K562 (cell line): ENCODE data around the gene VDR. TPM values are rescaled to one million over a fixed set of nuclear protein-coding genes. Genes with fewer than 3 reads are reported as not detected.
A peak's percentile ranks its signal among the peaks of the same experiment; 100 is the strongest.

Experiments used
- ATAC-seq: fragments of 200-7000 bp; cut with Tn5 transposase; 3 replicates; pipeline ENCODE4 v1.9.1; 2020; ENCODE audit warnings: moderate library complexity
- BruUV-seq: library from RNA; stranded (reverse); fragments of 400-500 nt; replicated peaks from 2 replicates; lab custom pipeline; 2021; lab: Mats Ljungman, UMichigan
- CTCF ChIA-PET: fragments of 300-600 bp; formaldehyde crosslinking; extraction: SDS; loops from one replicate; lab custom pipeline; 2021; ENCODE audit warnings: low intra/inter-chr PET ratio; lab: Yijun Ruan, JAX
- POLR2A ChIA-PET: fragments of 300-600, 350-650 bp; sonication (Branson Sonifier 250); formaldehyde crosslinking; extraction: SDS; loops from one replicate; lab custom pipeline; 2021; ENCODE audit warnings: antibody characterized with exemption, inconsistent platforms; lab: Yijun Ruan, JAX
- DNase-seq, 4 experiments: peaks; one replicate each; pipeline versions ENCODE4 v3.0.0 to v3.0.0-alpha.2; 2011 to 2018; ENCODE audit warnings: low spot score in 3 of 4, mixed read lengths in 3 of 4; ENCODE audit errors: extremely low read depth in 1 of 4
- FAIRE-seq: peaks from 2 replicates; lab custom pipeline; 2011; peaks lifted over from hg19 to GRCh38; lab: Jason Lieb, UNC
- H2AFZ ChIP-seq: 2 replicates; pipeline ENCODE4 v1.6.0; 2011; ENCODE audit warnings: low read depth, low read length, control low read depth, inconsistent platforms
- H3K27ac ChIP-seq: fragments of 200-600 bp; 3 replicates; pipeline ENCODE4 v1.8.0; 2011; ENCODE audit warnings: low read depth, mild to moderate bottlenecking, control low read depth, inconsistent platforms, low read length, moderate library complexity, mixed read lengths; ENCODE audit errors: extremely low read depth
- H3K27me3 ChIP-seq, 2 experiments: fragments of 300-600 bp in 1 of 2; 2 replicates in 1 of 2; 3 replicates in 1 of 2; pipeline versions ENCODE4 v1.6.0 to v1.8.0; 2011; ENCODE audit warnings: inconsistent platforms in 2 of 2, low read length in 2 of 2, mild to moderate bottlenecking in 1 of 2, mixed read lengths in 1 of 2, moderate library complexity in 1 of 2; ENCODE audit not compliant: control insufficient read depth in 2 of 2, insufficient read depth in 2 of 2
- H3K36me3 ChIP-seq: fragments of 300-600 bp; 3 replicates; pipeline ENCODE4 v1.8.0; 2011; ENCODE audit warnings: mild to moderate bottlenecking, low read length, inconsistent platforms; ENCODE audit not compliant: control insufficient read depth, insufficient read depth
- H3K4me1 ChIP-seq, 2 experiments: fragments of 200-600 bp in 1 of 2; replicated peaks in 1 of 2; 2 replicates in 1 of 2; 3 replicates in 1 of 2; pipeline versions ENCODE4 v1.5.1 to v1.8.0; 2011; ENCODE audit warnings: inconsistent platforms in 2 of 2, low read length in 2 of 2, mild to moderate bottlenecking in 1 of 2, mixed read lengths in 1 of 2, moderate library complexity in 1 of 2; ENCODE audit not compliant: control insufficient read depth in 2 of 2, insufficient read depth in 2 of 2
- H3K4me2 ChIP-seq: 2 replicates; pipeline ENCODE4 v1.6.1; 2011; ENCODE audit warnings: low read length, control low read depth, inconsistent platforms, mixed read lengths; ENCODE audit not compliant: insufficient read depth
- H3K4me3 ChIP-seq: fragments of 200-600 bp; sonication (generic), shearing (Covaris generic); 2 replicates; pipeline ENCODE4 v1.5.1; 2016; ENCODE audit warnings: control low read depth, inconsistent platforms
- H3K79me2 ChIP-seq: fragments of 200-600 bp; 3 replicates; pipeline ENCODE4 v1.8.0; 2011; ENCODE audit warnings: low read length, inconsistent platforms; ENCODE audit not compliant: control insufficient read depth, insufficient read depth
- H3K9ac ChIP-seq, 2 experiments: 2 replicates each; pipeline versions ENCODE4 v1.6.0 to v1.6.1; 2011; ENCODE audit warnings: low read depth in 2 of 2, low read length in 2 of 2, control low read depth in 1 of 2, inconsistent platforms in 1 of 2, mild to moderate bottlenecking in 1 of 2, mixed read lengths in 1 of 2; ENCODE audit not compliant: insufficient read depth in 1 of 2
- H3K9me1 ChIP-seq: one replicate; pipeline ENCODE4 v1.6.0; 2011; ENCODE audit warnings: inconsistent platforms, mild to moderate bottlenecking, low read length, moderate library complexity; ENCODE audit not compliant: control insufficient read depth, insufficient read depth
- H3K9me3 ChIP-seq: replicated peaks from 2 replicates; pipeline ENCODE4 v1.5.1; 2011; ENCODE audit warnings: low read depth, low read length, inconsistent platforms; ENCODE audit not compliant: control insufficient read depth, insufficient read depth
- H4K20me1 ChIP-seq: replicated peaks from 2 replicates; pipeline ENCODE4 v1.6.1; 2011; ENCODE audit warnings: low read length, inconsistent platforms, mixed read lengths; ENCODE audit not compliant: control insufficient read depth, insufficient read depth
- ARID1B ChIP-seq: fragments of 450-650 bp; IDR thresholded peaks from 2 replicates; pipeline ENCODE4 v1.6.1; 2016; ENCODE audit warnings: antibody characterized with exemption, mild to moderate bottlenecking, inconsistent platforms
- BCL6 ChIP-seq: fragments of 250-450 bp; sonication (Bioruptor Pico); IDR thresholded peaks from 2 replicates; pipeline ENCODE4 v1.4.0; 2020
- CCAR2 ChIP-seq: fragments of 200-400 bp; formaldehyde crosslinking; IDR thresholded peaks from 2 replicates; pipeline ENCODE4 v1.6.1; 2017; ENCODE audit warnings: mild to moderate bottlenecking, low read depth, low read length
- DEAF1 ChIP-seq: fragments of 450-650 bp; formaldehyde crosslinking; IDR thresholded peaks from 2 replicates; pipeline ENCODE4 v1.4.0; 2020; ENCODE audit warnings: mild to moderate bottlenecking, moderate library complexity
- KDM1A ChIP-seq, 2 experiments: fragments of 450-650 bp; IDR thresholded peaks; 2 replicates each; pipeline ENCODE4 v1.6.1; 2016; ENCODE audit warnings: mild to moderate bottlenecking in 2 of 2
- LARP7 ChIP-seq: fragments of 450-650 bp; IDR thresholded peaks from 2 replicates; pipeline ENCODE4 v1.6.1; 2016
- MTA1 ChIP-seq: fragments of 450-650 bp; IDR thresholded peaks from 2 replicates; pipeline ENCODE4 v1.6.1; 2017; ENCODE audit warnings: borderline replicate concordance
- SMARCA5 ChIP-seq: fragments of 450-650 bp; IDR thresholded peaks from 2 replicates; pipeline ENCODE4 v1.6.1; 2016
- TEAD4 ChIP-seq, 2 experiments: sonication (generic) in 1 of 2; formaldehyde crosslinking in 1 of 2; IDR thresholded peaks; 2 replicates each; pipeline versions ENCODE4 v1.6.1 to v1.8.0; 2012 to 2022; ENCODE audit warnings: borderline replicate concordance in 1 of 2, inconsistent platforms in 1 of 2, low read length in 1 of 2, mild to moderate bottlenecking in 1 of 2, missing genetic modification reagents in 1 of 2
- ZEB2 ChIP-seq: fragments of 450-650 bp; IDR thresholded peaks from 2 replicates; pipeline ENCODE4 v1.6.1; 2016
- ZKSCAN3 ChIP-seq: fragments of 250-450 bp; sonication (Bioruptor Pico); IDR thresholded peaks from 2 replicates; pipeline ENCODE4 v1.4.0; 2020
- ZNF436 ChIP-seq: fragments of 250-450, 450-650 bp; sonication (Bioruptor Pico); formaldehyde crosslinking; IDR thresholded peaks from 2 replicates; pipeline ENCODE4 v1.7.0; 2020; ENCODE audit warnings: mild to moderate bottlenecking
- WGBS: fragments of 100-300 bp; shearing (Covaris generic); methylation state at CpG from one replicate; pipeline ENCODE4 v1.1.6; 2016; ENCODE audit warnings: low coverage, mixed read lengths; ENCODE audit not compliant: insufficient coverage; ENCODE audit errors: missing lambda C conversion rate; 5-methylcytosine and 5-hydroxymethylcytosine counted together
- in situ Hi-C: fragments of 300-500 bp; cut with MboI; formaldehyde crosslinking; loops from 4 replicates; pipeline ENCODE4 v1.15.0; 2018; ENCODE audit warnings: inconsistent platforms, mixed read lengths
- intact Hi-C: fragments of 100-400 bp; cut with micrococcal nuclease; formaldehyde crosslinking; loops from 2 replicates; pipeline ENCODE4 v1.14.2; 2022
- polyA plus RNA-seq, 8 experiments: library from polyadenylated mRNA; depleted of rRNA in 4 of 8; stranded (reverse) in 5 of 8; unstranded in 3 of 8; fragments of >200 nt; fragmentation: Nextera tagmentation in 2 of 8; fragmentation: Illumina TruSeq in 1 of 8; extraction: Ambion mirVana in 2 of 8; extraction: Trizol in 1 of 8; gene quantifications; 2 replicates each; pipeline versions ENCODE4 v1.2.1 to v1.2.3, GENCODE V29; 2011 to 2014; ENCODE audit warnings: inconsistent platforms in 1 of 8, missing spikeins in 1 of 8
- total RNA-seq, 7 experiments: library from RNA; depleted of rRNA in 6 of 7; stranded (reverse); fragments of >200 nt in 6 of 7; fragmentation: Illumina TruSeq in 2 of 7; extraction: Trizol in 2 of 7; gene quantifications; 2 replicates each; pipeline versions ENCODE4 v1.2.1 to v1.2.3, GENCODE V29; 2011 to 2021; ENCODE audit warnings: low replicate concordance in 1 of 7
- TF ChIP-seq, protein P1 (sequence below): fragments of 450-650 bp; IDR thresholded peaks from 2 replicates; pipeline ENCODE4 v1.6.1; 2018; ENCODE audit not compliant: partially characterized antibody
- TF ChIP-seq, protein P2 (sequence below): fragments of 450-650 bp; formaldehyde crosslinking; IDR thresholded peaks from 2 replicates; pipeline ENCODE4 v1.4.0; 2022; ENCODE audit warnings: missing genetic modification characterization
- TF ChIP-seq, protein P3 (sequence below): fragments of 250-450 bp; sonication (Bioruptor Pico); IDR thresholded peaks from 2 replicates; pipeline ENCODE4 v1.4.0; 2020; ENCODE audit warnings: borderline replicate concordance

Gene VDR
- total and polyA plus RNA-seq, 9 of the 15 experiments (the other 6 are each of a cell fraction or from before 2014, with no cell fraction given) = 0.61 to 4.8 (median 2.0) TPM

- 79% methylated on average over 5 of the region's 5 CpGs for WGBS
- DNase-seq = no peak
- Histone ChIP-seq H3K27ac (no peak overlapping the region), H3K9me3 (no peaks in the 10 kb centered on the region), H3K9me1 (no peaks in the 10 kb centered on the region), H3K9ac (peak overlapping the region in 1 of 2 experiments; percentile 14; a peak in 1 of 4 replicates), H3K4me3 (no peak overlapping the region), H2AFZ (no peak overlapping the region), H4K20me1 (no peaks in the 10 kb centered on the region), H3K4me2 (no peak overlapping the region), H3K4me1 (peaks cover 31 to 32% of the 10 kb centered on the region in 2 experiments), H3K79me2 (peaks cover 20% of the 10 kb centered on the region), H3K36me3 (peaks cover under 1% of the 10 kb centered on the region; the same call in 1 of the 3 replicates), H3K27me3 (no peaks in the 10 kb centered on the region)
- ChIA-PET POLR2A (interaction anchor here (1.7 kb wide), 1 partner anchor 11 kb away, joined by 10 read pairs; no protein-coding TSS in a partner anchor), CTCF (no interaction called here)
- BruUV-seq = no TSS peak
- no peak for FAIRE-seq
- ATAC-seq = no peak
- in situ Hi-C loops = no loop called here
- intact Hi-C loops = no loop called here
- TF ChIP-seq ZEB2 (no peak), LARP7 (peak; percentile 62; the same call in 1 of the 2 replicates), ZKSCAN3 (CRISPR knock-in tag) (no peak), BCL6 (CRISPR knock-in tag) (no peak), ARID1B (0 out of 2 replicates have a peak, but pooled peaks have one; percentile 7), TEAD4 (IDR thresholded peaks at IDR 0.05; ENCODE audit: low read length) (no peak), TEAD4 (CRISPR knock-in tag; IDR thresholded peaks at IDR 0.05; ENCODE audit: borderline replicate concordance) (no peak), MTA1 (peak; percentile 35; the same call in 1 of the 2 replicates), ZNF436 (CRISPR knock-in tag) (no peak), SMARCA5 (no peak), DEAF1 (no peak), CCAR2 (no peak), KDM1A (IDR thresholded peaks at IDR 0.05) (no peak)
- TF ChIP-seq, protein P1, sequence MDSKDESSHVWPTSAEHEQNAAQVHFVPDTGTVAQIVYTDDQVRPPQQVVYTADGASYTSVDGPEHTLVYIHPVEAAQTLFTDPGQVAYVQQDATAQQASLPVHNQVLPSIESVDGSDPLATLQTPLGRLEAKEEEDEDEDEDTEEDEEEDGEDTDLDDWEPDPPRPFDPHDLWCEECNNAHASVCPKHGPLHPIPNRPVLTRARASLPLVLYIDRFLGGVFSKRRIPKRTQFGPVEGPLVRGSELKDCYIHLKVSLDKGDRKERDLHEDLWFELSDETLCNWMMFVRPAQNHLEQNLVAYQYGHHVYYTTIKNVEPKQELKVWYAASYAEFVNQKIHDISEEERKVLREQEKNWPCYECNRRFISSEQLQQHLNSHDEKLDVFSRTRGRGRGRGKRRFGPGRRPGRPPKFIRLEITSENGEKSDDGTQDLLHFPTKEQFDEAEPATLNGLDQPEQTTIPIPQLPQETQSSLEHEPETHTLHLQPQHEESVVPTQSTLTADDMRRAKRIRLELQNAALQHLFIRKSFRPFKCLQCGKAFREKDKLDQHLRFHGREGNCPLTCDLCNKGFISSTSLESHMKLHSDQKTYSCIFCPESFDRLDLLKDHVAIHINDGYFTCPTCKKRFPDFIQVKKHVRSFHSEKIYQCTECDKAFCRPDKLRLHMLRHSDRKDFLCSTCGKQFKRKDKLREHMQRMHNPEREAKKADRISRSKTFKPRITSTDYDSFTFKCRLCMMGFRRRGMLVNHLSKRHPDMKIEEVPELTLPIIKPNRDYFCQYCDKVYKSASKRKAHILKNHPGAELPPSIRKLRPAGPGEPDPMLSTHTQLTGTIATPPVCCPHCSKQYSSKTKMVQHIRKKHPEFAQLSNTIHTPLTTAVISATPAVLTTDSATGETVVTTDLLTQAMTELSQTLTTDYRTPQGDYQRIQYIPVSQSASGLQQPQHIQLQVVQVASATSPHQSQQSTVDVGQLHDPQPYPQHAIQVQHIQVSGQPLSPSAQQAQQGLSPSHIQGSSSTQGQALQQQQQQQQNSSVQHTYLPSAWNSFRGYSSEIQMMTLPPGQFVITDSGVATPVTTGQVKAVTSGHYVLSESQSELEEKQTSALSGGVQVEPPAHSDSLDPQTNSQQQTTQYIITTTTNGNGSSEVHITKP = no peak
- TF ChIP-seq, protein P2, sequence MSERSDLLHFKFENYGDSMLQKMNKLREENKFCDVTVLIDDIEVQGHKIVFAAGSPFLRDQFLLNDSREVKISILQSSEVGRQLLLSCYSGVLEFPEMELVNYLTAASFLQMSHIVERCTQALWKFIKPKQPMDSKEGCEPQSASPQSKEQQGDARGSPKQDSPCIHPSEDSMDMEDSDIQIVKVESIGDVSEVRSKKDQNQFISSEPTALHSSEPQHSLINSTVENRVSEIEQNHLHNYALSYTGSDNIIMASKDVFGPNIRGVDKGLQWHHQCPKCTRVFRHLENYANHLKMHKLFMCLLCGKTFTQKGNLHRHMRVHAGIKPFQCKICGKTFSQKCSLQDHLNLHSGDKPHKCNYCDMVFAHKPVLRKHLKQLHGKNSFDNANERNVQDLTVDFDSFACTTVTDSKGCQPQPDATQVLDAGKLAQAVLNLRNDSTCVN (CRISPR knock-in tag) = 0 out of 2 replicates have a peak, but pooled peaks have one; percentile 40
- TF ChIP-seq, protein P3, sequence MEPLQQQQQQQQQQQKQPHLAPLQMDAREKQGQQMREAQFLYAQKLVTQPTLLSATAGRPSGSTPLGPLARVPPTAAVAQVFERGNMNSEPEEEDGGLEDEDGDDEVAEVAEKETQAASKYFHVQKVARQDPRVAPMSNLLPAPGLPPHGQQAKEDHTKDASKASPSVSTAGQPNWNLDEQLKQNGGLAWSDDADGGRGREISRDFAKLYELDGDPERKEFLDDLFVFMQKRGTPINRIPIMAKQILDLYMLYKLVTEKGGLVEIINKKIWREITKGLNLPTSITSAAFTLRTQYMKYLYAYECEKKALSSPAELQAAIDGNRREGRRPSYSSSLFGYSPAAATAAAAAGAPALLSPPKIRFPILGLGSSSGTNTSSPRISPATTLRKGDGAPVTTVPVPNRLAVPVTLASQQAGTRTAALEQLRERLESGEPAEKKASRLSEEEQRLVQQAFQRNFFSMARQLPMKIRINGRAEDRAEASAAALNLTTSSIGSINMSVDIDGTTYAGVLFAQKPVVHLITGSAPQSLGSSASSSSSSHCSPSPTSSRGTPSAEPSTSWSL = no peak
Observed at GRCh38 chr12:47823422-47824086, 81.2 kb downstream of the VDR start.
